GM19372 (cell line): ENCODE data around the gene DUS2.

Experiments used
- ATAC-seq: cut with Tn5 transposase; IDR thresholded peaks from one replicate; pipeline ENCODE4 v1.9.1; 2021; ENCODE audit warnings: mild to moderate bottlenecking, low read depth, moderate library complexity; ENCODE audit not compliant: unreplicated experiment

The DUS2 gene

DNA sequence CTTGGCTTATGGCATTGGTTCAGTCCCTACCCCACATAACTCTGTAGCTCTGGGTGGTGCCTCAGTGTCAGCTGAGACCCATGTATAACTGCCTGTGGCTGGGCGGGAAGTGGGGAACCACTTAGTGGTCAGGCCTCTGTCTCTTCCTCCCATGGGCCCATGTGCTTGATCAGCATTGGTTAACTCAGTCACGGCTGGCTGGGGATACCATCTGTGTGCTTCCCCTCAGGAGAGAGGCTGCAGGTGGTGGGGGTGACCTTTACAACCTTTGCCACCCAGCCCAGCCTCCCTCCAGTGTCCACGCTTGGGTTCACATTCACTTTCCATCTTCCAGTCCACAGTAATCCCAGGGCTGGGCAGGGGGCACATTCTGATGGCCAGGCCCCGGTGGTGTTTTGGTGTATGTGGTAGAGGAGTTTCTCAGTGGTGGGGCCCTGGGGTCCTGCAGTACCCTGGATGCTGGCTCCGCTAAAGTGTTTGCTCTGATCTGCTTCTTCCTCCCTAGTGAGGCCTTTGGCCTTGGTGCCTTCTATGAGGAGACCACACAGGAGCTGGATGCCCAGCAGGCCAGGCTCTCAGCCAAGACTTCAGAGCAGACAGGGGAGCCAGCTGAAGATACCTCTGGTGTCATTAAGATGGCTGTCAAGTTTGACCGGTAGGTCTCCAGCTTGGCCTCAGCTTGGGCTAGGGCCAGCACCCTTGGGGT, 51.9 kb downstream of the DUS2 start:
- peak; percentile 60 for ATAC-seq

DNA sequence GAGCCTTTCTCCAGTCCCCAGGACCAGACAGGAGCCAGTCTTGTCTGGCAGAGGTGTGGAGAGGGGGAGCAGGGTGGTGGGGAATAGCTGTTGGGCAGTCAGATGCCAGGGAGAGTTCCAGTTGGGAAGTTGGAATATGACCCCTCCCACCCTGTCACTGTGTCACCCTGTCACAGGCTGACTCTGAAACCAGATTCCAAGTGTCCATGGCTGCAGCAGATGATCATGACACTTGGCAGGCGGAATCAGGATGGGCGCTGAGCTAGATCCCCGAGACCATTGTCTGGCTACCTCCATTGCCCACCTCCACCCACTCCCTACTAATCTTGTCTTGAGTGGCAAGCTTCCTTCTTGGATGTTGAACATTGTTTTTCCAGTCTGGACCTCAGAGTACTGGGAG, 52.9 kb downstream of the DUS2 start:
- no peak for ATAC-seq

DNA sequence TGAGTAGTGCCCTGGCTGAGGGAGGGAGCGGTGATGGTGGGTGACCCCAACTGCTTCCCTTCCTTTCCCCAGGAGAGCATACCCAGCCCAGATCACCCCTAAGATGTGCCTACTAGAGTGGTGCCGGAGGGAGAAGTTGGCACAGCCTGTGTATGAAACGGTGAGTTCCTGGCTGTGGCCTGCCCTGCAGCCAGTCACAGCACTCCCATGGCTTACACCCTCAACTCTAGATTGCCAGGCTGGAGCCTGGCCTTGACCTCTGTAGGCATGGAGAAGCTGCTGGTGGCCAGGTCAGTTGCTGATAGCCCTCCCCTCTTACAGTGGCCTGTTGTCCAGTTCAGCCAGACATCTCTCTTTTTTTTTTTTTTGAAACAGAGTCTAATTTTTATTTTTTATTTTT, 53.5 kb downstream of the DUS2 start:
- no peak for ATAC-seq

DNA sequence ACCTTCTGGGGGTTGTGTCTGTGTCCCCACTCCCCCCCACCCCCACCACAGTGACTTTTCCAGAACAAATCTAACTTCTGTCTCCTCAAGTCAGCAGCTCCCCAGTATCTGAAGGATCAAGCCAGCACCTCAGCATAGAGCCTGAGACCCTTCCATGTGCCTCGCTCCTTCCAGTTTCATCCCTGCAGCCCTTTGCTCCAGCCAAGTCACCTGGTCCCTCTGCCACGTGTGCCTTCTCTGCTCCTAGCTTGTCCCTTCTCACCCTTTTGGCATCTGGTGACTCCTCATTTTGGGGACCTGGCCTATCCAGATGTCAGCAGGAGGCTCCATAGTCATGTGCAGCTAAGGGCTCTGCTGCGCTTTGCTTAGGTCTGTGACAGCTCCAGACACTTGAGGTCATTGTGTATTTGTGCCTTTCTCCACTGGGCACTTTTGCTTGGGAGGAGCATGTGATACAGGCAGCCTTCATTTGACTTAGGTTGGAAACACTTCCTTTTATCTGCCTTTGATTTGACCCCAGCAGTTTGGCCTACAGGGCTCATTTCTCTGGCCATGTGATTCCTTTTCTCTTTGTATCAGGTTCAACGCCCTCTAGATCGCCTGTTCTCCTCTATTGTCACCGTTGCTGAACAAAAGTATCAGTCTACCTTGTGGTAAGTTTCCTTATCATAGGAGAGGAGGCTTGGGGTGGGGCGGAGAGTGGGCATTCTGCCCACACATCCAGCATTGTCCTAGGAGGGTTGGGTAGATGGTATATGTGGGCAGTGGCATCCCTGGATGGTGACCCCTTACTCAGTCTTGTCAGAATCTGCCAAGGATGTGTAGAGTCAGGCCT, 55.0 kb downstream of the DUS2 start:
- no peak for ATAC-seq

DNA sequence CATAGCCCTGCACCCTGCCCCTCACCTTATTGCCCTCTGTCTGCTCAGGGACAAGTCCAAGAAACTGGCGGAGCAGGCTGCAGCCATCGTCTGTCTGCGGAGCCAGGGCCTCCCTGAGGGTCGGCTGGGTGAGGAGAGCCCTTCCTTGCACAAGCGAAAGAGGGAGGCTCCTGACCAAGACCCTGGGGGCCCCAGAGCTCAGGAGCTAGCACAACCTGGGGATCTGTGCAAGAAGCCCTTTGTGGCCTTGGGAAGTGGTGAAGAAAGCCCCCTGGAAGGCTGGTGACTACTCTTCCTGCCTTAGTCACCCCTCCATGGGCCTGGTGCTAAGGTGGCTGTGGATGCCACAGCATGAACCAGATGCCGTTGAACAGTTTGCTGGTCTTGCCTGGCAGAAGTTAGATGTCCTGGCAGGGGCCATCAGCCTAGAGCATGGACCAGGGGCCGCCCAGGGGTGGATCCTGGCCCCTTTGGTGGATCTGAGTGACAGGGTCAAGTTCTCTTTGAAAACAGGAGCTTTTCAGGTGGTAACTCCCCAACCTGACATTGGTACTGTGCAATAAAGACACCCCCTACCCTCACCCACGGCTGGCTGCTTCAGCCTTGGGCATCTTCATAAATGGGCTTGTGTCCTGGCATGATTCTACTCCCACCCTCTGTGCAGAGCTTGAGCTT, 55.8 kb downstream of the DUS2 start:
- ATAC-seq = no peak

DNA sequence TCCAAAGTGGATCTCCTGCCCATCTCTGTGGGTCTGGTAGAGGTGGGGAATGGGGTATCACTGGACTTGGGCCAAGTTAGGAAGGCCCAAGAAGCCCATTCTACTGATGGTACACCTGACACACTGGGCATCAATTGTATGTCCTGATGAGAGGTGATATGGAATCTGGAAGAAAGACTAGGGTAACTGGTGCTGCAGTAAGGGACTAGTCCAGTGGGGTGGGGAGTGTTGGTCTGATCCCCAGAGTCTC, 56.2 kb downstream of the DUS2 start:
- no peak for ATAC-seq

DNA sequence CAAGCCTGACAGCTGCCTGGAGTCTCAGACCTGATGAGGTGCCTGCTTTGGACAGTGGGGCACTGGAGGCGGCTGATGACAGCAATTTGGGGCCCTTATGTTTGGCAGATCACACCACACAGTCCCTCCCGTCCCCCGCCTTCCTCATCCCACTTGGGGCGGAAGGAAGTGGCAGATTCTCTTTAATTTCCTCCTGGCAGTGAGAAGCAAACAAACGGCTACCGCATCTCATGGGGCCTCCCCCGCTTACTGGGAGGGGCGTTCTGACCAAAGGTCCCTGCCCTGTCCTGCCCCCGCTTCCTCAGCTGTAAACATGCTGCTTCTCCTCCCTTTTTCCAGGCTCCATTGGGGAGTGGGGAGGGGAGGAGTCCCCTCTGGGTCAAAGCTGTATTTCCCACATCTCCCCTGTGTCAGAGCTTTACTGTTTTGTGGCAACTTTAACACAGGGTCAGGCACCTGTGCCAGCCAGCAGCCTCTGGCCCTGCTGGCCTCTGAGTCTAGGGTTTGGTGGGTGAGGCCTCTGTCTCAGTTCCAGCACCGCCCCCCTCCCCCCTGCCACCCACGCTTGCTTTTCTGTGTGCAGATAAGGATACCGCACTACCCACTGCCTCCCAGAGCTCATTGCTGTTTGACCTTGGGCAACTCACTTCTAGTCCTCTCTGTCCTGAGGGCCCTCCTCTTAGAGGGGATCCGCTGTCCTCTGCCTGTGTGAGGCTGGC, 56.7 kb downstream of the DUS2 start:
- no peak for ATAC-seq

DNA sequence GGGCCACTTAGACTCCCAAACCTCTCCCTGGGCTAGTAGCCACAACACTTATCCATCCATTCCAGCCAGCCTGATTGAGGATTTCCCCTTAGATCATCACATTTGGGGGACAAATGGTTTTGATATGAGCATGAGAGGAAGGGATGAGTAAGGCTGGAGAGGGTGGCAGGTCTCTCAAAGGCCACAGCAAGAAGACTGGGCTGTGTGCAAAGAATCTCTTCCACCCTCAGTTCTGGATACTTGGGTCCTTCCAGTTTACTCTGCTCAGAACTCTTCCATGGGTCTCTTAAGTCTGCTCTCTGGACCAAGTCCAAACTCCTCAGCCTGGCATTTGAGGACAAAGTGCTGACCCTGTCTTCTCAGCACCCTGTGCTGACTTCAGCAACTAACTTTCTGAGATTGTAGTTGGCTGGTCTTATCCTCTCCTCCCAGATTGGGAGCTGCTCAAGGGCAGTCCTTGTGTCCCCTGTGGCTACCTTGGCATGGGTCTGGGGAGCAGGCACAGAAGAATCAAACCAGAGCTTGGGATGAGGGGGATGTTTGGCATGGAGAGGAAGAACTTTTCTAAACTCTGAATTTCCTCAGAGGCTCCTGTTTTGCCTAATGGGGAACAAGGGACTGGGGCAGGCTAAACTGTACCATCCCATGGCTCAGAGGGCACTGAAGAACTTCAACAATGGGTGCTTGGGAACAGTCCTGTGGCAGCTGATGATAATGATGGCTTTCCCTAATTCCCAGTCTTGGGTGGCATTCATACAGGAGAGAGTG, 59.0 kb downstream of the DUS2 start:
- no peak for ATAC-seq

DNA sequence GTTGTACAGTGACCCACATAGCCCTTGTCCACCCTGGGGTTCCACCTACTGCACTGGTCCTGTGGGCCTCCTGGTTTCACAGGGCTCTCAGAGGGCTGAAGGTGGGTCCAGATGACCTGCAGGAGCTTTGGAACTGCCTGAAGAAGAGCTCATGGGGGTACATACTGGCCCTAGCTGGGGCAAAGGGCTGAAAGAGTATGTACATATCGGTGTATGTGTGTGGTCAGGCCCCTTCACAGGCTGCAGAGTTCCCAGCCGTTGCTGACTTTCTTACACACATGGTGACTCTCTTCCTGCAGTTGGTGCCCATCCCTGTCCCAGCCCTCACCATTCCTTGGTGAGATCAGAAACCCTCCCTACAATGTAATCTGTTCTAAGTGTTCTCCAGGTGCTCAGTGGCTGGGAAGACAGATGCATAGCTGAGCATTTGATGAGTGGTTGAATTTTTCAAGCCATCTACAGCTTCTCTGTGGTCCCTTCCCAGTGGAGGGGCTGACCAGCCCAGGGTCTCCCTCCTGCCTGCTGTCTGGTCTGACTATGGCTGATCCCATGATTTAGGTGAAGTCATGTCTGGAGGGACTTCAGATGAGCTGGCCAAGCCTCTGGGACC, 59.6 kb downstream of the DUS2 start:
- no peak for ATAC-seq

DNA sequence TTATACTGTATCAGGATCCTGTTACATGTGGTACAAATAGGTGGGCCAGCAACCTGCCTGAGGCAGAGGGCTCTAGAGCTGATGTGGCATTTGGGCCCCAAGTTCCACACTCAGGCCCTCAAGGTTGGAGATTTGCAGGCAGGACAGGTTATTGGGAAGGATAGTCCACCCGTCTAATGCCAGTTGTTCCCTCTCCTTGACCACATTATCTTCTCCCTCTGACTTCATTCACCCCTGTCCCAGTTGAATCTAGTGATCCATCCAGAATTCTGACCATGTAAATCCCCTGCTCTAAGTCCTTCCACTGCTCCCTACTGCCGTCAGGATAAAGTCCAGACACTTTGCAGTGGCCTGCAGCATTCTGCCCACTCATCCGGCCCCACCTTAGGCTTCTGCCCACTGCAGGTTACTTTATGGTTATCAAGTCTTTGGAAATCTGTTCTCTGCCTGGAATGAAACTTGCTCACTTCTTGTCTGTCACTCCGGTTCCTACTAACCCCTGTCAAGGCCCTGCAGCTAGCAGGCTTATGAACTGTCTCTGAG, 60.2 kb downstream of the DUS2 start:
- no peak for ATAC-seq

DNA sequence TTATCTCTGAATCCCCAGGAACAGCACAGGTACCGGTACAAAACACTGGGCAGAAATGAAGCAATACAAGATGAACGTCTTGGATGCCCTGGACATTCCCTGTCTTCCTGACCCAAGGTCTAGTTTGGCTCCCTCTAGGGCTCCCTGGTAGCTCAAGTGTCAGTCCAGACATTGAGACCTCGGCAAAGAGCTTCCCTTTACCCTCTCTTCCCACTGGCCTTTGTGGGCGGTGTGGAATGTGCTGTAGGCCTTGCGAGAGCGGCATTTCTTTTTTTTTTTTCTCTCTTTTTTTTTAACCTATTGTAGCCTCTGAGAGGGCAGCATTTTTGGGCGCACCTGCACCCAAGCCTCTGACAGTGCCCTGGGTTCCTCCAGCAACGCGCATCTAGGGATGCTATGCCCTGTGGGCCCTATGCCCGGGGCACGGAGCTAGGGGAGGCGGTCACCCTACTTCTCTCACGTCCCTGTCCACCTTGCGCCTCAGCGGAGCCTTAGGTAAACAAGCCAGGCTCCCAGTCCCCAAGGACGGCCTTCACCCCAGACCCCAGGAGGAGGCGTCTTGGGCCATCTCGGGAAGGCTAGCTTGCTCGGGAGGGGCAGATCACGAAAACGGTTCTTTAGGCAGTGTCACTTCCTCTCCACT, 60.9 kb downstream of the DUS2 start:
- no peak for ATAC-seq

DNA sequence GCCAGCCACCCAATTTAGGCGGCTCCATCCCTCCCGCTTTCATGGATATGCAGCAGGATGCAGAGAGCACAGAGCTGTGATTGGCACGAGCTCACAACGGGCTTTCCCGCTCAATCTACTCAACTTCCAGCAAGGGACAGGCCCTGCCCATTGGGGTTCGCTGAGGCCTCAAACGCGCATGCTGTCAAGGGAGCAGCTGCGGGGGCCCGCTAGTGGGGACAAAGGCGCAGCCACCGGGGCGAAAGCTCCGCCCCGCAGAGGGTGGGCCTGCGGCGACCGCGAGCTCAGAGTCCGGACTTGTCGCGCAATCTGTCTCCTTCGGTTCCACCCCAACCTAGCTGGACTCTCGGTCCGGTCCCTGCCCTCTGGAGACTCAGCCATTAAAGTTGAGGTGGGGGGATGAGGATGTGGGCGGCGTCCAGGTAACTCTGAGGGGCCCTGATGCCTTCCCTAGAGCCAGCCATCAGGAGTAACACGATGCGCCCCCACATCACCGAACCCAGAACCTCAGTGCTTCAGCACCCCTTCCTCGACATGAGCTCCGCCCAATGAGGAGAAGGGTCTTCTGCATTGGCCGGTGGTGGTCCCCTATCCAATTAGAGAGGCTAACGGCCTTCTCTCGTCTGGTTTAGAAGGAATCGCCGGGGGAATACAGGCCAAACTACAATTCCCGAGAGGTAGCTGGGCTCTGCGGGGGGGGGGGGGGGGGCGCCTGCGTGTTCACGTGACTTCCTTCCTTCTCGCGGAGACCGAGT, 61.6 kb downstream of the DUS2 start:
- ATAC-seq = peak; percentile 49

DNA sequence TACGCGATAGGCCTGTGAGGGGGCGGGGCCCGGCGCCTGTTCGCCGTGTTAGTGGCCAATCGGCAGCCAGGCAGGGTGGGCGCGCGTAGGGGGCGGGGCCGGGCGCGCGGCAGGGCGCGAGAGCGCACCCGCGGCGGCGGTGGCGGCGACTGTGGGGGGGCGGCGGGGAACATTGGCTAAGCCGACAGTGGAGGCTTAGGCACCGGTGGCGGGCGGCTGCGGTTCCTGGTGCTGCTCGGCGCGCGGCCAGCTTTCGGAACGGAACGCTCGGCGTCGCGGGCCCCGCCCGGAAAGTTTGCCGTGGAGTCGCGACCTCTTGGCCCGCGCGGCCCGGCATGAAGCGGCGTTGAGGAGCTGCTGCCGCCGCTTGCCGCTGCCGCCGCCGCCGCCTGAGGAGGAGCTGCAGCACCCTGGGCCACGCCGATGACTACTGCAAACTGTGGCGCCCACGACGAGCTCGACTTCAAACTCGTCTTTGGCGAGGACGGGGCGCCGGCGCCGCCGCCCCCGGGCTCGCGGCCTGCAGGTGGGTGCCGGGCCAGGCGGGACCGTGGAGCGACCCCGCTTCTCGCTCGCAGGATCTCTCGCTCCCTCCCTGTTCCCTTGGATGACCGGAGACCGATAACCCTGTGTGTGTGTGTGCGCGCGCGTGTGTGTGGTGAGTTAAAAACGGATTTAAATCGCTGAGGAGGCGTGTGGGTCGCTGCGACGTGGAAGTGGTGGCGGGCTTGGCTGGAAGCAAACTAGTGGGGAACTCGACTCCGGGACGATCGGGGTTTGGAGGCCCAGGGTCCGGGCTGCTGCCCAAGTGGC, 62.4 kb downstream of the DUS2 start, which contains the start of gene NFATC3:
Gene NFATC3 (plus strand): TSS at position 112 of the 813 bp plus-strand sequence. CDS start 312 bp downstream, at position 424.
- peak; percentile 58 for ATAC-seq

DNA sequence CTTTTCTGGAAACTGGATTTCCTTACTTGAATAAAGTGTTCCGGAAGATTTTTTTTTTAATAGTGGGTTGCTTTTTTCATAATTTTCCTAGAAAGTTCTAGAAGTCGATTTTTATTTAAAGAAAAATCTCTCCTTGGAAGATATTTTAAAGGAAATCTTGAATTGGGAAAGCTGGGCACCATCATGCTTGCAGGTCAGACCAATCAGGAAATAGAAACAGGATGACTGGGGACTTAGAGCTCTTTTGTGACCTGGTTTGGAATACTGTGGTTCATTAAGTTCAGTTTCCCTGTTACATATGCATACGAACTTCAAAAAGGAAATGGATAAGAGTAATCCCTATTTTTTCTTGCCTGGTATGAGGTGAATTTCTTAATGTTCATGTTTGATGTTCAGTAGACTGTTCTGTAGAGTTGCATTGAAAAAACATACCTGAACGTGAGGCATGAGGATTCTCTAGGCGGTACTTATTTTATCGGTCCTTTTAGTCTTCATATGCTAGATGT, 63.3 kb downstream of the DUS2 start:
- no peak for ATAC-seq

DNA sequence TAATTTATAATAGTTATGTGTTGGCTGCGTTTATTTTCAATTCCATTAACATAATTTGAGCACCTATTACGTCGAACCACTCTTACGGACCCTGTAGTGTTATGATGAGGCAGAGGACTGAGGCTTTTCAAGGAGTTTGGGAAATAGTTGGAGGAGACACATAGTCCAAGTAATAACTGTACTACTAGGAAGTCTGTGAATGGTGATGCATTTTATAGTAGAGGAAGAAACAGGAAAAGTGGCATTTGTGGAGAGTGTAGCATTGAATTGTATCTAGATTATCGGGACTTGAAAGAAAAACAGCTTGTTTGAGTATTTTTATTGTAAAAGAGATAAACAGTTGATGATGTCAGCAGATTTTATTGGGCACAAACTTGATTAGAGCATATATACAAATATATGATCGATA, 63.8 kb downstream of the DUS2 start:
- no peak for ATAC-seq

DNA sequence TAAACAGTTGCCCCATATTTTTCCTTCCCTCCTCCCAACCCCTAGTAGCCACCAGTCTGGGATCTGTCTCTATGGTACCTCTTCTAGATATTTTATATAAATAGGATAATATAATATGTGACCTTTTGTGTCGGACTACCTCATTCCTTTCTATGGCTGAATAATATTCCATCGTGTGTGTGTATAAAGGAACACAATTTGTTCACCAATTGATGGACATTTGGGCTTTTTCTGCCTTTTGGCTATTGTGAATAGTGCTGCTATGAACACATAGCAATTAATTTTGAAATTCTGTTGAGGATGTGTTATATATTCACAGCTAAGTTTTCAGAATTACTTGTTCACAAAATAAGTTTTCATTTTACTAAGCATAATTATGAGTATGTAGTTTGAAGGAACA, 64.6 kb downstream of the DUS2 start:
- ATAC-seq = no peak
